Cardiac septum (tissue), 1 donor: ENCODE data around the gene GM2A. TPM values are rescaled to one million over a fixed set of nuclear protein-coding genes. Genes with fewer than 3 reads are reported as not detected.

Source experiments
- DNase-seq: peaks from one replicate; pipeline ENCODE4 v3.0.0-alpha.2; 2020; ENCODE audit warnings: low spot score
- intact Hi-C: fragments of 100-400 bp; cut with DNase I; formaldehyde crosslinking; loops from one replicate; pipeline ENCODE4 v1.14.0; 2022
- long read RNA-seq: library from polyadenylated mRNA; unstranded; transcript quantifications from one replicate; pipeline ENCODE4 v2.0.0, GENCODE V29; 2021
- total RNA-seq: library from RNA; stranded (reverse); fragmentation: NEBNext Ultra II Directional; extraction: Animal tissue kit (Norgen Biotek cat#: 25700); gene quantifications from one replicate; pipeline ENCODE4 v1.2.1, GENCODE V29; 2021
- donor health status: DM: no; HTN: no; CAD: no.

Gene GM2A
- total RNA-seq: 29.4 TPM
- long read RNA-seq, transcript GM2A-201 (4 exons, 3,896 nt): major isoform, 10 of 25 reads
- long read RNA-seq, partial matches to known transcripts: 5 of 25 reads
- long read RNA-seq, other reads (novel, unspliced or antisense): 10 of 25 reads

DNA sequence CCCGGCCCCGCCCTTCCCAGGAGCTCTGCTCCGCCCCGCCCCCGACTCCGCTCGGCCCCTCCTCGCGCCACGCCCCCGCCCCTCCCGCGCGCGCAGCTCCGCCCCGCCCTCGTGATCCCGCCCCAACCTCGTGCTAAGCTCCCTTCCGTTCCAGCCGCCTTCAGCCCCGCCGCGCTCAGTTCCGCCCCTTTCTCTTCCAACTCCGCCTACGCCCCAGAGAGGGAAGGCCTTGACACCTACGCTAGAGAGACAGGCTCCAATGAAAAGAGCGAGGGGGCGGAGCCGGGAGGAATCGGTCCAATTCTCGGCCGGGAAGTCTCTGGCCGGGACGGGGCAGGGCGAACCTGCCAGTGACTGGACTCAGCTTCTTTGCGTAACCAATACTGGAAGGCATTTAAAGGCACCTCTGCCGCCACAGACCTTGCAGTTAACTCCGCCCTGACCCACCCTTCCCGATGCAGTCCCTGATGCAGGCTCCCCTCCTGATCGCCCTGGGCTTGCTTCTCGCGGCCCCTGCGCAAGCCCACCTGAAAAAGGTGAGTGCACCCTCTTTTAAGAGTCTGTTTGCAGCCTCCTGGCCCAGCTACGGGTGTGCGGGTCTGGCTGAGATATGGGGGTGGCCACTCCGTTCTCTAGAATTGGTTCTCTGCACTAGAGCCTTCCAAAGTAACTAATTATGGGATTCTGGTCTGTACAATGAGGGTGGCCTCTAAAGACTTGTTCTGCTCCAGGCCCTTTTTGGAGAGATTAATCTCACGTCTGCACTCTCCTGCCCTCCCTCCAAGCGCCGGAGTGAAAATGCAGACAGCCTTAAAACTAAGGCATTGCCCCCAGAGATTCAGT lies at the start of gene GM2A:
Gene GM2A (plus strand): TSS at position 424 of the 843 bp plus-strand sequence. CDS start 32 bp downstream, at position 456.
- intact Hi-C loops: no loop called here
- peak; percentile 100 for DNase-seq

DNA sequence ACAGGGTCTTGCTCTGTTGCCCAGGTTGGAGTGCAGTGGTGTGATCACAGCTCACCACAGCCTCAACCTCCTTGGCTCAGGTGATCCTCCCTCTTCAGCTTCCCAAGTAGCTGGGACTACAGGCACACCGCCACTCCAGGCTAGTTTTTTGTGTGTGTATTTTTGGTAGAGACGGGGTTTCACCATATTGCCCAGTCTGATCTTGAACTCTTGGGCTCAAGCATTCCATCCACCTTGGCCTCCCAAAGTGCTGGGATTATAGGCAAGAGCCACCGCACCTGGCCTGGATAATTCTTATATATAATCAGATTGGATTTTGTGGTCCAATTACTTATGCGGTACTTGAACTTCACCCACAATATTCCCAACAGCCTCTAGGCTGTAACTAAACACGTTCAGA lies 48.9 kb upstream of the GM2A start:
- no peak for DNase-seq
- intact Hi-C loops: no loop called here

DNA sequence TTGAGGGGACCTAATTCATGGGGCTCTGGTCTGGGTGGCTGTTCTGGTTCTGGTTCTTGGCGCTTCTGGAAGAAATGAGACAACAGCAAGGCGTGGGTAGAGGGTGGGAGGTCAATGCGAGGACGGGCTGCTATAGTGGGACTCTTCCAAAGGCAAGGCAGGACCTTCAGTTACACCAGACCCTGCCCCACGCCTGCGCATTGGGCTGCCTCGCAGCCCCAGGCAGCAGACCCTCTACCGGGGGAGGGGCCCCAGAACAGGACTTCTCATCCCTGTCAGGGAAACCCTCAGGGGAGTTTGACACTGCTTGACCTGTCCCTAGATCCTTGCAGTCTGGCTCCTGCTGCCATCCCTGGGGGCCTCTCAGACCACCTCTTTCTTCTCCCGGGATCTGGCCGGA lies 47.6 kb upstream of the GM2A start:
- intact Hi-C loops: no loop called here
- DNase-seq: no peak

DNA sequence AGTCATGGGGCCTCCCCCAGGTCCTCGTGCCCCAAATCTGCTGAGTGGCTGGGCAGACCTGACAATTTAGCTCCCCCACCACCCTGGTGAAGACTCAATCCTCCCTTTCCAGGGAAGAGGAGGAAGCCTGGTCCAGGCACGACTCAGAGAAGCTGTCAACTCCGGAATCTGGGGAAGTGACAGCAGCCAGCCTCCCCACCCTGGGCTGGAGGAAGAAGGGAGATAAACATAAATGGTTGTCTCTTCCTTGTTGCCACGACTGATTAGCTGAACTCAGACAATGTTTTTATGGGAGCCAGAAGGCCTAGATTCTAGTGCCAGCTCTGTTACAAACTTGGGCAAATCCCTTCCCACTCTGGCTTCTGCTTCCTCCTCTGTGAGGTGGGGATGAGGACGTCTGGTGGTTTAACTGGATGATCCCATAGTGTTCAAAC lies 44.5 kb upstream of the GM2A start:
- DNase-seq: peak; percentile 84
- intact Hi-C loops: no loop called here

DNA sequence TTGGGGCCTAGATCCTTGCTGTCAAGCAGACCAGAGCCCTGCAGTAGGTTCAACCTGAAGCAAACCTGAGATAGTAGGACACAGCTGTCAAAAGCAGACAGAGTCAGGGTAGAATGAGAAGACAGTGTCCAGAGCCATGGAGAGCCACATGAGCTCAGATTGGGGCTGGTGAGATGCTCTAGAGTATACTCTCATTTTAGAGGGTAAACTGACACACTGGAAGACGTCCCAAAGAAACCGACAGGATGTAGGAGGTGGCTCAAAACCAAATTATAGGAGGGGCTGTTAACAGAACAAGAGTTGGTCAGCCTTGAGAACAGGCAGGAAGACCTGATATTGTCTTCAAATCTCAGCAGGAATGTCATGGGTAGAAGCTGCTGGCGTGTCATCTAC lies 40.6 kb upstream of the GM2A start:
- intact Hi-C loops: no loop called here
- DNase-seq: no peak

DNA sequence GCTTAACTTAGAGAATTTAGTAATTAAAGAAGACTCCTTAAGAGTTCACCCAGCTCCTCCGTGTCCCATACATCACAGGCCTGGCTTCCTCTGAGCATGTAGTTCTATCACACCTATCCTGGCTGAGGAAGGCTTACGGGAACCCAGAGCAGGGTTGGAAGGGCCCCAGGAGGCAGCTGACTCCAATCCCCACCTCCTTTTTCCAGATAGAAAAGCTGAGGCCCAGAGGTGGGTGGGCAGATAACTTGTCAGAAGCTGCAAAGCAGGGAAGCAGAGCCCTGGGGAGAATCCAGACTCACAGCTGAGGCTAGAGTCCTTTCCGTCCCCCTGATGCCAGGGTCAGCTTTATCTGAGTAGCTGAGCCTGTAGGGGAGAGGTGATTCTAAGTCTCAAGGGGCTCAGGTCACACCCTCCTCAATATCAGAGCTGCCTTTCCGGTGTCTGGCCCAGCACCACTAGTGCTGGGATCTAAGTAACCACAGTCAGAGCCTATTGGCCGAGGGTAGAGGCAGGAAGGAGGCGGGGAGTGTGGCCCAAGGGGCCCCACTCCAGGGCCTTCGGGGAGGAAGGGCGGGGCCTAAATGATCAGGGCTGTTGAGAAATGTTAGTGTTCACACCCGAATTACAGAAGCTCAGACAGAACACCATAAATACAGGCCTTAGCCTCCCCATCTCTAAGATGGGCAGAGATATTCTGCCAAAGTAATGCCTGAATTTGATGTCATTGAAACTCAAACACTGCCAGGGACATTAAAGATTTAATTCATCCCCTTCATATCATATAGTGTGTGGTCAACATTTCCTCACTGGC lies 39.0 kb upstream of the GM2A start:
- DNase-seq: peak; percentile 94
- intact Hi-C loops: no loop called here

DNA sequence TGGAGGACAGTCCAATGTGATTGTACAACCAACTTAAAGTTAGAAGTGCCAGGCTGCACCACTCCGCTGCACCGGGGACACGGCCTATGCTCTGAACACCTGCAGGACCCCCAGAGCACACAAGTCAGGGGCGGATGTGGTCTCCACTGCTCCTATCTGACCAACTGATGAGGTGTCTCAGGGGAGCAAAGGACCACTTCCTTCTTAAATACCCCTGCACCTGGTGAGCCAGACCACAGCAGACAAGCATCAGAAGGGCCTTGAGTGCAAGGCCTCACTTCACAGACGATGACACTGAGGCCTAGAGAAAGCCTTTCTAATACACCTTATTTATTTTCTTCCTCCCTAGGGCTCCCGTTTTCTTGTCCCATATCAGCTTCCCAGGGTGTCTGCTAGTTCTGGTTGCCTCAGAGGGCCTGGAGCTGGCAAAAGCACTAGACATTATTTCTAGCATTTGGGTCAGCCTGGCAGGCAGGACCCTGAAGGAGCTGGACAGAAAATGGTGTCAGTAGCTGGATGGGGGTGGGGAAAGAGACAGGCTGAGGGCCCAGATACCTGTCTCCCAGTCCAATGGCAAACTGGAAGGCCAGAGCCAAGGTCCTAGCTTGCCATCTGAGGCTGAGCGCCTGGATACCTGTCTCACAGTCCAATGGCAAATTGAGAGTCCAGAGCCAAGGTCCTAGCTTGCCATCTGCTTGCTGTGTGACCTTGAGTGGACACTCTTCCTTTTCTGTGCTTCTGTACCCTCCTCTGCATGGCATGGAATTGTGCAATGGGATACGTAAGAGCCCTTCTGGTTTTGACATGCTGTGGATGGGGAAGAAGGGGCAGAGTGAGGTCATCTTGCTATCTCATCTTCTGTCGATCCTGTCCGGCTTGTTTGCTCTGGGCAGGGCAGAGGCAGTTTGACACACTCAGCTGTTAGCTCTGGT lies 38.1 kb upstream of the GM2A start:
- intact Hi-C loops: no loop called here
- peak; percentile 78 for DNase-seq

DNA sequence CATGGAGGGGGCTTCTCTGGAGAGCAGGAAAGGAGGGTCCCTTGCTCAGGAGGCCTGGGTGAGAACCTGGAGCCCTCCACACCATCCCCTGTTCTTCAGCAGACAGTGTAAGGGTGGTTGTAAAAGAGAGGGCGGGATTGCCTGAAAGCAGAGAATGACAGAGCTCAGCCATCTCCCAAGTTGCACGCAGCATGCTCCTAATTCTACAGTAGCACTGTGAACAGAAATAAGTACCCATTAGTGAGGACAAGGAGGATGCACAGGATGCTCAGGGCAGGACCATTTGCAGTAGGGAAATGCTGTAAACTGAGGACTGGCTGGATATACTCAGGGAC lies 37.5 kb upstream of the GM2A start:
- intact Hi-C loops: no loop called here
- no peak for DNase-seq

DNA sequence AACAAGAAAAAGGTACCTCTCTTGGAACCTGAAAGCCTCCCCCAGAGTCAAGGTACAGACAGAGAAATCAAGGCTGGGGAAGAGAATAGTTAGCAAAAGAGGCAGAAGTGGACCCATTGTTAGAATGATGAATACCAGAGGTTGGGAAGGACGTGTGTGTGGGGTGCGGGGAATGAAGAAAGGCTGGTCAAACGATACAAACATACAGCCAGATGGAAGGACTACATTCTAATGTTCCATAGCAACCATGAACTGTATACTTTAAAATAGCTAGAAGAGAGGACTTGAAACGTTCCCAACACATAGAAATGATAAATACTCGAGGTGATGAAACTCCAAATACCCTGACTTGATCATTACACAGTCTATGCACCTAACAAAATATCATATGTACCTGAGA lies 36.2 kb upstream of the GM2A start:
- no peak for DNase-seq
- intact Hi-C loops: no loop called here

DNA sequence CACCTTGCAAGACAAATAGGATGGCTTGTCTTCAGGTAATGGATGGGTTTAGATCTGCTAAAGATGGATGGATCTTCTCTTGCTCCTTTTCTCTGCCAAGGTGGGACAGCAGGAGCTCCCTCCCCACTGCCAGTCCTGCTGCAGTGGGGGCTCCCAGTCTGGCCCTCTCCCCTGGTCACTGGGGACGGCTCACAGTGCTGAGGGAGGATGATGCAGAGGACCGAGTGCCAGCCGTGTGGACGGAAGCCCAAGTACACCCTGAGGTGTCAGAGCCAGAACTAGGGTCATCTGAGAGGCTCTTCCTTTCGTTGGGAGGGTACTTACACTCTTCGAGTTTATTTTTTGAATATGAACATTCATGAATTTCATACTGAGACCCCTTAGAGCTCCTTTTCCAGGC lies 34.8 kb upstream of the GM2A start:
- no peak for DNase-seq
- intact Hi-C loops: no loop called here

DNA sequence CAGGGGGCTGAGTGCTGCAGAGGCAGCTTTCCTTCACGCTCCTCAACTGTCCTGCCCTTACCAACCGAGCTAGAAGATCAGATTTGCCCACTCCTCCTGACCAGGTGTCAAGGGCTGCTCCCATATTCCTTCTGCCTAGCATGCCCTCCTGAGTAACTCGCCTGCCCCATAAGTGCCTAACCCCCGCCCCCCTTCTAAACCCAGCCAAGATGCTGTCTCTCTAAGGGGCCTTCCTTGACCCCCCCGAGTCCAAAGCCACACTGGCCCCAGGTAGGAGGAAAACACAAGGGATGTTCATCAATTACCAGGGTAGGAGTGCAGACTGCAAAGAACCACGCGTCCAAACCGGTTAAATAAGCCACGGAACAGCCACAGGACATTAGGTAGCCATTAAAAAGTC lies 33.8 kb upstream of the GM2A start:
- DNase-seq: no peak
- intact Hi-C loops: no loop called here

DNA sequence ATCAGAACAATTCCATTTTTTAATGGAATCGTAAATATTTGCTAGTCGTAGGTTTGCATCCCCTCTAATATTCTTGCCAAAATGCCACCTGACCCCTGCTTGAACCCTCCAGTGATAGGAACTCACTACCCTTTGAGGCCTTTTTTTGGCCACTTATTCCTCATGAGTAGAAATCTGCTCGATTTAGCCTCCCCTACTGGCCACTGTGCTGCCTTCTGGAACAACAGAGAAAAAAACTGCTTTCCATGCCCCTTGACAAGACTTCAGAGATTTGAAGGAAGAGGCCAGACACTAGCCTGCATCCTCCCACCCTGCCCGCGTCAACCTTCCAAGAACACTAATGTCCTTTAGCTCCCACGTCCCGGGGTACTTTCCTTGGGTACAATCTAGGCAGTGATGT lies 33.2 kb upstream of the GM2A start:
- no peak for DNase-seq
- intact Hi-C loops: no loop called here

DNA sequence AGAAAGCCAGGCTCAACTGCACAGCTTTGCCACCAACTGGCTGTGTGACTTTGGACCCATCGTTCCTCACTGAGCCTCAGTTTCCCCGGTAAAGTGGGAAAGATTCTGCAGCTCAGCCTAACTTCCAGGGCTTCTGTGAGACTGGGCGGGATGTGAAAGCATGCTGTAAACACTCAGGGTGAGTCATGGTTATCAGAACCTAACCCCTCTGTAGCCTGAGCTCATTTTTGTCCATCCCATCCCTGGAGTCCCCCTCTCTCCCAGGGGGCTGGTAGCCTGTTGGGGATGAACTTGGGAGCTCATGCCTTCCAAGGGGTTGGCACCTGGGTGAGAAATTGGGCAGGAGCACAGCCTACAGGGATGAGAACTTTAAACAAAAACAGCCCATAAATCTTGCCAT lies 31.4 kb upstream of the GM2A start:
- no peak for DNase-seq
- intact Hi-C loops: no loop called here

DNA sequence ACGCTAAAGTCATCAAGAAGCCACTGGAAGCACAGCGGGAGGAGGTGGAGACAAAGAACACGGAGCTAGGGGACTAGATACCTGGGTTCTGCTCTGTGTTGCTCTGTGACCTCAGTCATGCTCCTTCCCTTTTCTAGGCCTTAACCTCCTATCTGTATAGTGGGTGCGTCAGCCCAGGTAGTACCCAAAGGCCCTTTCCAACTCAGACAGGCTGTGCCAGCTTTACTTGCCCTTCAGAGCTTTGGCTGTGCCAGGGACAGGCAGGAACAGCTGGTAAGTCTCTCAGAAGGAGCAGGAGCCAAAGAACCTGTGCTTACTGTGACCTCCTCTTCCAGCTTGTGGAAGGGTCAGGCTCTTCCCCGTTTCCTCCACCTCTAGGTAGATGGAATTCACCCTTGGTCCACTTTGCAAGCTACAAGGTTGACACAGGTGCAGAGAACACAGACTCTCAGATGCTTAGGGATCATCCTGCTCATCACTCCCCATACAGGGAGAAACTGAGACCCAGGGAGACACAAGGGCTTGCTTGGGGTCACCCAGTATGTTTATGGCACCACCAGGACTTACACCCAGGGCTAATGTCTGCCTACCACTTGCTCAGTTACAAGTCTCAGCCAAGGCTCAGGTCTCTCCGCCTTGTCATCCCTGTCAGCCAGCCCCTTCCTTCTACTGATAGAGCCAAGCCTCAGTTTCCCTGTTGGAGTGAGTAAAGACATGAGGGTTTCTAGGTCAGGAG lies 30.8 kb upstream of the GM2A start:
- intact Hi-C loops: no loop called here

DNA sequence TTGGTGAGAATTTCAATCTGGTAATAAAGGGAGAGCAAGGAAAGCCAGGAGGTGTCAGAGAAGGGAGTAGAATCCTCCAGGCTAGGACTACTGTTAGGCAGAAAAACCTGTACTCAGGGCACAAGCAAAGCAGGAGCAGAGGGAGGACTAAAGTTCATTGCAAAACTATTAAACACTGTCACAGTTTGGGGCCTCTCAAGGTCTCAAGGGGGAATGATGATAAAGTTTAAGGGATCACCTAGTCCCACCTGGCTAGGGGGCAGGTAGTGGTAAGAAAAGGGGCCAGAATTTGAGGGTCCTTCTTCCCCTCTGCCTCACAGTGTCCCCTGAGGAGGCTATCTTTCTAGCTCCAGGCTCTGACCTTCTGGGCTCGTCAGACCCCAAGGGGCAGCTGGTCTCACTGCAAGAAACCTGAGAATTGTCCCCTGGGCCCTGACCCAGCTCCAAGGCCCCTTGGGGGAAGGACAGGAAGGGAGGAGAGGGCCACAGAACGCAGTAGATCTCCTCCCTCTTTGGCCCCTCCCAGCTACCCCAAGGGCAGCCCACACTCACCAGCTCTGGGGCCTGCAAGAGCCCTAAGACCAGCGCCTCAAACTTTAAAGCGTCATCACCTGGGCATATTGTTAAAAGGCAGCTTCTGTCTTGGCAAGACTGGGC lies 30.1 kb upstream of the GM2A start:
- intact Hi-C loops: no loop called here
- peak; percentile 88 for DNase-seq

More for the DNA sequence above, 30.8 kb upstream of the GM2A start:
- no peak for DNase-seq

DNA sequence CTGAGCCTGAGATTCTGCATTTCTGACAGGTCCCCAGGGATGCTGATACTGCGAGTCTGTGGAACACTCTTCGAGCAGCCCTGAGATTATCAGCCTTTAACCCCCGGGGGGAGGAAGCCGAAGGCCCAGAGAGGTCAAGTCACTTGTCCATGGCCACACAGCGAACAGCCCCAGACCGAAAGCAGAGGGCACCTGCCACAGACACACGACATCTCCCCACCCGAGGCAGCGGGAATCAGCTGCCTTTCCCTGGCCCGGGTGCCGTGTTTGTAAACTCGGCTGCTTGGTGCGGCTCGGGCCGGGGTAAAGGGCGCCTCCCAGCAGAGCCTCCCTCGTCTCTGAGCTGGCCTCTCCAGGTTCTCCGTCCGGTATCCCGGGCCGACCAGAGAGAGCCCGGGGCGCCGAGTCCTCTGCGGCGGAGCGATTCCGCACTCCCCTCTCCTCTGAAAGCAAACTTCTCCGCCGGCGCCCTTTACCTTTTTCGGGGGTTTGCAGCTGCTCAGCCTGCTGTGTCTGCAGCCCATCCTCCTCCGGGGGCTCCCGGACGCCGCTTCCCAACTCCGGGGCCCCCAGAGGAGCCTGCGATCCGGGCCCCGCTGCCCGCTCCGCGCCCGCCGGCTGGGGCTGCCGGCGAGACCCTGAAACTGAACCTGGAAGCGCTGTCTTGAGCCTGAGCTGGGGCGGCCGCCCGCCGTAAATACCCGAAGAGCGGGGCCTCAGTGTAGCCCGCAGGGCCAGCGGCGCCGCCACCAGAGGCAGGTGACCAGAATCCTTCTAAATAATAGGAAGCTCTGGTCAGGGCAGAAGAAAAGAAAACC lies 29.3 kb upstream of the GM2A start, which contains the start of gene CCDC69:
Gene CCDC69 (minus strand): TSS at position 646 of the 818 bp plus-strand sequence. CDS start 122 bp downstream, at position 524.
- intact Hi-C loops: loop anchor here (1.0 kb wide), 1 partner anchor 11 kb away; no protein-coding TSS in a partner anchor
- DNase-seq: peak; percentile 90

DNA sequence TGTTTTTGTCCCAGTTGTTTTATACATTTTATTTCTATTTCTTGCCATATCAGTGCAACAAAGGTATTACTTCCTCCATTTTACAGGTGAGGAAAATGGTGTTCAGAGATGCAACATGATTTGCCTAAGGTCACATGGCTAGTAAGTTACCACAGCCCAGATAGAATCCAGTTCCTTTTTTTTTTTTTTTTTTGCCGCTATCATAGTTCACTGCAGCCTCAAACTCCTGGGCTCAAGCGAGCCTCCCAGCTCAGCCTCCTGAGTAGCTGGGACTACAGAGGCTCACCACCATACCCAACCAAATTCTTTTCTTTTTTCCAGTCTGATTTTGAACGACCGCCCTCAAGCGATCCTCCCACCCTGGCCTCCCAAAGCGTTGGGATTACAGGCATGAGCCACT lies 28.6 kb upstream of the GM2A start:
- DNase-seq: no peak
- intact Hi-C loops: loop anchor here (1.0 kb wide), 1 partner anchor 10 kb away; no protein-coding TSS in a partner anchor
